CD14-positive monocyte (primary cell): Measurements from ENCODE around the gene GALNT1. TPM values are rescaled to one million over a fixed set of nuclear protein-coding genes. Genes with fewer than 3 reads are reported as not detected.

Experiments used
- DNase-seq, 3 donors: peaks; one replicate each; pipeline ENCODE4 v3.0.0-alpha.2; 2011 to 2022
- H2AFZ ChIP-seq: 2 replicates; pipeline ENCODE4 v1.6.0; 2012; ENCODE audit warnings: mild to moderate bottlenecking, low read depth, low read length, inconsistent platforms; ENCODE audit not compliant: insufficient read depth, poor library complexity, severe bottlenecking
- H3K27ac ChIP-seq, 2 donors: 1 replicate in 1 of 2; 2 replicates in 1 of 2; pipeline ENCODE4 v1.5.1; 2012 to 2013; ENCODE audit warnings: low read length in 2 of 2, control low read depth in 1 of 2, inconsistent platforms in 1 of 2, low read depth in 1 of 2, mild to moderate bottlenecking in 1 of 2
- H3K27me3 ChIP-seq, 2 donors: one replicate each; pipeline versions ENCODE4 v1.6.0 to v1.6.1; 2011 to 2013; ENCODE audit warnings: low read length in 2 of 2; ENCODE audit not compliant: control insufficient read depth in 2 of 2, insufficient read depth in 2 of 2
- H3K36me3 ChIP-seq, 2 donors: replicated peaks in 1 of 2; 1 replicate in 1 of 2; 2 replicates in 1 of 2; pipeline versions ENCODE4 v1.5.1 to v1.6.1; 2012 to 2013; ENCODE audit warnings: low read length in 2 of 2, control low read depth in 1 of 2, inconsistent platforms in 1 of 2, mild to moderate bottlenecking in 1 of 2; ENCODE audit not compliant: insufficient read depth in 2 of 2, control insufficient read depth in 1 of 2
- H3K4me1 ChIP-seq, 2 donors: 1 replicate in 1 of 2; 2 replicates in 1 of 2; pipeline versions ENCODE4 v1.5.1 to v1.6.1; 2012 to 2013; ENCODE audit warnings: low read length in 2 of 2, control low read depth in 1 of 2, inconsistent platforms in 1 of 2, mild to moderate bottlenecking in 1 of 2, moderate library complexity in 1 of 2; ENCODE audit not compliant: insufficient read depth in 2 of 2, control insufficient read depth in 1 of 2
- H3K4me2 ChIP-seq: replicated peaks from 2 replicates; pipeline ENCODE3; 2012; ENCODE audit warnings: low read length, moderate library complexity, mild to moderate bottlenecking; ENCODE audit not compliant: poor library complexity, severe bottlenecking; ENCODE audit errors: extremely low read depth
- H3K4me3 ChIP-seq, 3 experiments: fragments of 200-600 bp in 1 of 3; sonication (generic) in 1 of 3; replicated peaks in 1 of 3; 1 replicate in 2 of 3; 2 replicates in 1 of 3; pipeline ENCODE4 v1.5.1; 2011 to 2013; ENCODE audit warnings: low read length in 3 of 3, mild to moderate bottlenecking in 3 of 3, control low read depth in 2 of 3, low read depth in 2 of 3, inconsistent platforms in 1 of 3, moderate library complexity in 1 of 3
- H3K79me2 ChIP-seq: 2 replicates; pipeline ENCODE4 v1.6.0; 2012; ENCODE audit warnings: mild to moderate bottlenecking, control low read depth, inconsistent platforms, low read length, moderate library complexity; ENCODE audit not compliant: insufficient read depth
- H3K9ac ChIP-seq: 2 replicates; pipeline ENCODE4 v1.6.0; 2017; ENCODE audit warnings: low read length, mild to moderate bottlenecking; ENCODE audit not compliant: insufficient read depth, poor library complexity, severe bottlenecking
- H3K9me3 ChIP-seq, 2 donors: replicated peaks in 1 of 2; 1 replicate in 1 of 2; 2 replicates in 1 of 2; pipeline versions ENCODE4 v1.5.1 to v1.6.1; 2012 to 2013; ENCODE audit warnings: low read length in 2 of 2, control low read depth in 1 of 2; ENCODE audit not compliant: control insufficient read depth in 1 of 2, insufficient read depth in 1 of 2
- H4K20me1 ChIP-seq: 2 replicates; pipeline ENCODE4 v1.6.0; 2012; ENCODE audit warnings: mild to moderate bottlenecking, low read length, control low read depth, moderate library complexity; ENCODE audit not compliant: insufficient read depth
- H3K27ac Mint-ChIP-seq, 7 donors: one replicate each; pipeline ENCODE4 v1.8.0; 2020; ENCODE audit warnings: mild to moderate bottlenecking in 7 of 7, mixed read lengths in 7 of 7, moderate library complexity in 6 of 7, inconsistent platforms in 2 of 7
- H3K27me3 Mint-ChIP-seq, 3 donors: one replicate each; pipeline ENCODE4 v1.8.0; 2021 to 2022; ENCODE audit warnings: low read depth in 3 of 3, mild to moderate bottlenecking in 3 of 3, mixed read lengths in 3 of 3, moderate library complexity in 3 of 3, inconsistent platforms in 1 of 3
- H3K36me3 Mint-ChIP-seq, 2 donors: one replicate each; pipeline ENCODE4 v1.8.0; 2020; ENCODE audit warnings: mixed read lengths in 2 of 2, inconsistent platforms in 1 of 2, mild to moderate bottlenecking in 1 of 2
- H3K4me1 Mint-ChIP-seq: one replicate; pipeline ENCODE4 v1.8.0; 2020; ENCODE audit warnings: mild to moderate bottlenecking, mixed read lengths
- H3K4me3 Mint-ChIP-seq, 2 donors: one replicate each; pipeline ENCODE4 v1.8.0; 2020; ENCODE audit warnings: mild to moderate bottlenecking in 2 of 2, mixed read lengths in 2 of 2, moderate library complexity in 1 of 2
- H3K9me3 Mint-ChIP-seq, 7 donors: one replicate each; pipeline ENCODE4 v1.8.0; 2020 to 2022; ENCODE audit warnings: mixed read lengths in 7 of 7, mild to moderate bottlenecking in 6 of 7, moderate library complexity in 6 of 7, inconsistent platforms in 2 of 7
- CTCF ChIP-seq: fragments of 200-600 bp; IDR thresholded peaks from one replicate; pipeline ENCODE4 v1.8.0; 2022; ENCODE audit warnings: antibody characterized with exemption, mild to moderate bottlenecking
- WGBS: methylation state at CpG from one replicate; pipeline ENCODE4 v1.1.5; 2013; ENCODE audit warnings: missing lambda C conversion rate; ENCODE audit not compliant: insufficient coverage; 5-methylcytosine and 5-hydroxymethylcytosine counted together
- intact Hi-C, 2 donors: fragments of 100-400 bp; cut with micrococcal nuclease; formaldehyde crosslinking; loops; one replicate each; pipeline versions ENCODE4 v1.15.0 to v1.15.1; 2023
- polyA plus RNA-seq, 3 donors: library from polyadenylated mRNA; depleted of rRNA in 1 of 3; unstranded in 2 of 3; stranded (reverse) in 1 of 3; fragments of 300-500 nt in 2 of 3; fragments of >200 nt in 1 of 3; fragmentation: Illumina TruSeq in 2 of 3; gene quantifications; 1 replicate in 2 of 3; 2 replicates in 1 of 3; pipeline ENCODE4 v1.2.3, GENCODE V29; 2012 to 2021

The GALNT1 gene
- polyA plus RNA-seq, 3 donors = 16.8 to 58.5 (median 22.9) TPM

DNA sequence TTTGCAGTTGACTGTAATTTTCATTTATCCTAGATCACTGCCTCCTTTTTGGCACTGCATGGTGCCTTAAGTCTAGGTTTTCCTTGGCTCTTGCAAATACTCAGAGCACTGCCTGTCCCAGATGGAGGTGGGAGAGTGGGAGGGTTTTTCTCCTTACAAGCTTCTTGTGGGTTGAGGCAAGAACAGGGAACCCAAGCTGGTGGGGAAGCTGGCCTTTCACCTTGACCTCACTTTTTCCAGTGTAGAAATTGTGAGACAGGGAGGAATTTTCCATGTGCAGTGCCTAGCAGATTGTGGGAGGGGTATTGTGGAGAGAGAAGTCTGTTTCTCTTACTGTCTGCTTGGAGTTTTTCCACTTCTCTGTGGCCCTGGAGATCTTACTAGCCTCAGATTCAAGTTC, 21.5 kb downstream of the GALNT1 start:
- Mint-ChIP-seq H3K4me1 (peaks cover 34% of the 10 kb centered on the region), H3K27ac (no peak overlapping the region), H3K9me3 (peaks cover 16 to 40% (median 25%) of the 10 kb centered on the region in 7 donors), H3K4me3 (no peak overlapping the region), H3K36me3 (peaks cover 8 to 28% of the 10 kb centered on the region in 2 donors), H3K27me3 (no peaks in the 10 kb centered on the region)
- no peak for DNase-seq
- Histone ChIP-seq H3K4me2 (no peak overlapping the region), H3K79me2 (peaks cover 93% of the 10 kb centered on the region), H3K9ac (no peak overlapping the region), H3K27me3 (no peaks in the 10 kb centered on the region), H3K4me3 (no peak overlapping the region), H2AFZ (no peak overlapping the region), H3K27ac (no peak overlapping the region), H4K20me1 (peaks cover 56% of the 10 kb centered on the region), H3K9me3 (peaks cover 6 to 19% of the 10 kb centered on the region in 2 donors), H3K36me3 (no peaks in the 10 kb centered on the region), H3K4me1 (peaks cover 9 to 17% of the 10 kb centered on the region in 2 donors)
- no peak for TF ChIP-seq CTCF
- intact Hi-C loops = no loop called here

DNA sequence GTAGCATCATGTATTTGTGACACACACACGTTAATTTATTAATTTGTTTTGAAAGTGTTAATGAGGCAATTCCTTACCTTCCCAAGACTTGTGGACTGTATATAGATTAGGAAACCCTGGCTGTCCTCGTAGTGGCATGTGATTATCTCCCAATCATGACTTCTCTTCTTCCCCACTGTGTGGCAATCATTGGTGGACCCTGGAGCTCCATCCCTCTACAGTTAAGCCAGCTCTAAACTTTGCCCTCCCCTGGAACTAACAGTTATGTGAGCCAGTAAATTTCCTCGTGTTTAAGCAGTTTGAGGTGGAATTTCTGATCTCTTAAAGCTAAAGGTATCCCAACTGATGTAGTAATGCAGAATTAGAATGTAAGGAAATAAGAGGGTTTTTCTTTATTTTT, 22.0 kb downstream of the GALNT1 start:
- H3K36me3 ChIP-seq = no peaks in the 10 kb centered on the region
- H3K27me3 ChIP-seq = no peaks in the 10 kb centered on the region
- H3K4me3 ChIP-seq = no peak overlapping the region
- intact Hi-C loops = no loop called here
- 40% methylated on average over 1 of the region's 3 CpGs for WGBS
- Mint-ChIP-seq H3K9me3 (peaks cover 16 to 38% (median 23%) of the 10 kb centered on the region in 7 donors), H3K27ac (peak overlapping the region in 2 of 7 donors; percentile 31 to 32), H3K27me3 (no peaks in the 10 kb centered on the region), H3K4me1 (peaks cover 34% of the 10 kb centered on the region), H3K4me3 (no peak overlapping the region), H3K36me3 (peaks cover 5 to 24% of the 10 kb centered on the region in 2 donors)
- peaks cover 9 to 17% of the 10 kb centered on the region in 2 donors for H3K4me1 ChIP-seq
- H3K79me2 ChIP-seq = peaks cover 93% of the 10 kb centered on the region
- H3K4me2 ChIP-seq = no peak overlapping the region
- H3K9me3 ChIP-seq = peaks cover 6 to 19% of the 10 kb centered on the region in 2 donors
- H2AFZ ChIP-seq = no peak overlapping the region
- no peak overlapping the region for H3K9ac ChIP-seq
- DNase-seq = no peak
- no peak for TF ChIP-seq CTCF
- H4K20me1 ChIP-seq = peaks cover 57% of the 10 kb centered on the region
- H3K27ac ChIP-seq = no peak overlapping the region
